SK-N-SH (cell line): ENCODE data around the gene ZNG1F. TPM values are rescaled to one million over a fixed set of nuclear protein-coding genes. Genes with fewer than 3 reads are reported as not detected.
"Not testable (repeated sequence)": the region's sequence is repeated elsewhere in the genome, so short reads cannot be mapped to it uniquely, and the experiment has no call there.

Experiments
- CTCF ChIA-PET: fragments of 300-600, 350-600 bp; formaldehyde crosslinking; extraction: SDS; loops from one replicate; lab custom pipeline; 2021; lab: Yijun Ruan, JAX
- POLR2A ChIA-PET: fragments of 350-600 bp; sonication (Branson Sonifier 250); formaldehyde crosslinking; extraction: SDS; loops from one replicate; lab custom pipeline; 2020; ENCODE audit warnings: antibody characterized with exemption, inconsistent platforms; lab: Yijun Ruan, JAX
- DNase-seq: peaks from one replicate; pipeline ENCODE4 v3.0.0; 2012
- H2AFZ ChIP-seq: fragments of 200-600 bp; sonication (generic); 2 replicates; pipeline ENCODE4 v1.8.1; 2016; ENCODE audit warnings: antibody characterized with exemption, mild to moderate bottlenecking, low read depth
- H3F3A ChIP-seq: fragments of 200-600 bp; sonication (generic); replicated peaks from 2 replicates; pipeline ENCODE3; 2016; ENCODE audit warnings: antibody characterized with exemption, mild to moderate bottlenecking; ENCODE audit not compliant: insufficient read depth
- H3K27ac ChIP-seq, 2 experiments: fragments of 200-500 bp in 1 of 2; fragments of 200-600 bp in 1 of 2; sonication (Bioruptor generic) in 1 of 2; sonication (generic), shearing (Covaris generic) in 1 of 2; 2 replicates each; pipeline versions ENCODE4 v1.5.1 to v1.6.1; 2014 to 2016; ENCODE audit warnings: low read depth in 2 of 2, inconsistent platforms in 1 of 2, low read length in 1 of 2, mild to moderate bottlenecking in 1 of 2, mixed read lengths in 1 of 2
- H3K27me3 ChIP-seq: fragments of 200-600 bp; sonication (generic), shearing (Covaris generic); 2 replicates; pipeline ENCODE4 v1.6.1; 2016; ENCODE audit warnings: mixed run types; ENCODE audit not compliant: insufficient read depth
- H3K36me3 ChIP-seq, 2 experiments: fragments of 200-500 bp in 1 of 2; fragments of 200-600 bp in 1 of 2; sonication (Bioruptor generic) in 1 of 2; sonication (generic) in 1 of 2; replicated peaks in 1 of 2; 2 replicates each; pipeline versions ENCODE3 to v1.5.1; 2014 to 2016; ENCODE audit warnings: low read length in 1 of 2, mild to moderate bottlenecking in 1 of 2; ENCODE audit not compliant: insufficient read depth in 2 of 2, control insufficient read depth in 1 of 2
- H3K4me1 ChIP-seq, 2 experiments: fragments of 200-500 bp in 1 of 2; fragments of 200-600 bp in 1 of 2; sonication (Bioruptor generic) in 1 of 2; sonication (generic), shearing (Covaris generic) in 1 of 2; 2 replicates each; pipeline versions ENCODE4 v1.5.1 to v1.6.1; 2014 to 2016; ENCODE audit warnings: low read depth in 1 of 2, low read length in 1 of 2, mixed run types in 1 of 2; ENCODE audit not compliant: insufficient read depth in 2 of 2, control insufficient read depth in 1 of 2
- H3K4me2 ChIP-seq: fragments of 200-600 bp; sonication (generic), shearing (Covaris generic); 2 replicates; pipeline ENCODE4 v1.6.1; 2017; ENCODE audit warnings: mixed run types
- H3K4me3 ChIP-seq, 2 experiments: fragments of 200-500 bp in 1 of 2; fragments of 200-600 bp in 1 of 2; sonication (Bioruptor generic) in 1 of 2; sonication (generic), shearing (Covaris generic) in 1 of 2; 2 replicates each; pipeline versions ENCODE4 v1.5.1 to v1.8.1; 2014 to 2016; ENCODE audit warnings: low read depth in 2 of 2, inconsistent platforms in 1 of 2, low read length in 1 of 2, mild to moderate bottlenecking in 1 of 2, mixed read lengths in 1 of 2, moderate library complexity in 1 of 2
- H3K79me2 ChIP-seq: fragments of 200-600 bp; sonication (generic); 2 replicates; pipeline ENCODE4 v1.8.1; 2017; ENCODE audit warnings: mild to moderate bottlenecking; ENCODE audit not compliant: insufficient read depth
- H3K9ac ChIP-seq: fragments of 200-600 bp; sonication (generic); 2 replicates; pipeline ENCODE4 v1.6.1; 2017; ENCODE audit warnings: mixed run types
- H3K9me2 ChIP-seq: fragments of 200-600 bp; sonication (generic); 2 replicates; pipeline ENCODE4 v1.6.1; 2017; ENCODE audit warnings: mixed run types
- H3K9me3 ChIP-seq: fragments of 200-600 bp; sonication (generic); 2 replicates; pipeline ENCODE4 v1.6.1; 2017; ENCODE audit warnings: mixed run types, mild to moderate bottlenecking, moderate library complexity
- H4K20me1 ChIP-seq: fragments of 200-600 bp; sonication (generic); 2 replicates; pipeline ENCODE4 v1.6.1; 2017; ENCODE audit warnings: mild to moderate bottlenecking, mixed run types; ENCODE audit not compliant: insufficient read depth
- CTCF ChIP-seq: fragments of 200-600 bp; sonication (generic); IDR thresholded peaks from 2 replicates; pipeline ENCODE4 v1.6.1; 2017; ENCODE audit warnings: antibody characterized with exemption, mild to moderate bottlenecking, moderate library complexity
- RAD21 ChIP-seq: IDR thresholded peaks from 2 replicates; pipeline ENCODE4 v1.6.1; 2012; ENCODE audit warnings: mild to moderate bottlenecking, low read length
- WGBS: methylation state at CpG from one replicate; pipeline ENCODE4 v1.1.6; 2017; ENCODE audit warnings: low lambda C conversion rate; 5-methylcytosine and 5-hydroxymethylcytosine counted together
- polyA plus RNA-seq, 3 experiments: library from polyadenylated mRNA; depleted of rRNA; stranded (reverse); fragments of >200 nt; gene quantifications; 2 replicates each; pipeline ENCODE4 v1.2.3, GENCODE V29; 2012

The ZNG1F gene
- polyA plus RNA-seq, 1 of the 3 experiments (the other 2 are of a cell fraction) = 12.5 TPM

- DNase-seq, H3K79me2 ChIP-seq, H3K9ac ChIP-seq, POLR2A ChIA-PET, H3K9me2 ChIP-seq, H3K27me3 ChIP-seq, H4K20me1 ChIP-seq, H3K27ac ChIP-seq, H3K4me3 ChIP-seq, H3K9me3 ChIP-seq, H3F3A ChIP-seq, H3K36me3 ChIP-seq, CTCF ChIA-PET, H3K4me1 ChIP-seq: not testable (repeated sequence)
- 3% methylated on average over 10 of the region's 11 CpGs for WGBS
- Histone ChIP-seq H3K4me2 (peak overlapping the region; percentile 74; the same call in 1 of the 2 replicates), H2AFZ (0 out of 2 replicates have a peak overlapping the region, but pooled peaks have one; percentile 72)
- TF ChIP-seq RAD21 (peak; percentile 26; the same call in 1 of the 2 replicates), CTCF (peak; percentile 45)
Observed at GRCh38 chr9:41088450-41089059, 100.6 kb downstream of the ZNG1F start.

GRCh38 chr9:41087929-41088328, 101.2 kb downstream of the ZNG1F start:
- H3K4me2 ChIP-seq, H3K79me2 ChIP-seq, H3F3A ChIP-seq, DNase-seq, H3K4me1 ChIP-seq, H3K27me3 ChIP-seq, H3K4me3 ChIP-seq, H3K9ac ChIP-seq, H2AFZ ChIP-seq, H4K20me1 ChIP-seq, H3K9me2 ChIP-seq, H3K27ac ChIP-seq, CTCF ChIA-PET, H3K9me3 ChIP-seq, POLR2A ChIA-PET, H3K36me3 ChIP-seq: not testable (repeated sequence)
- 56% methylated on average over 5 of the region's 5 CpGs for WGBS

- H3K4me3 ChIP-seq, H4K20me1 ChIP-seq, CTCF ChIA-PET, H3K27ac ChIP-seq, POLR2A ChIA-PET, H3F3A ChIP-seq, H3K9me3 ChIP-seq, H3K27me3 ChIP-seq, H3K9ac ChIP-seq, H3K9me2 ChIP-seq, H2AFZ ChIP-seq, H3K4me1 ChIP-seq, H3K79me2 ChIP-seq, H3K36me3 ChIP-seq, DNase-seq, H3K4me2 ChIP-seq: not testable (repeated sequence)
- 50% methylated on average over 5 of the region's 5 CpGs for WGBS
Observed at GRCh38 chr9:41087157-41087780, 101.8 kb downstream of the ZNG1F start.

GRCh38 chr9:41086685-41087084, 102.4 kb downstream of the ZNG1F start:
- H3K9me2 ChIP-seq, DNase-seq, H3K9me3 ChIP-seq, H3K27me3 ChIP-seq, H3K4me3 ChIP-seq, H3K27ac ChIP-seq, H3K4me1 ChIP-seq, POLR2A ChIA-PET, H3K9ac ChIP-seq, H3K36me3 ChIP-seq, H3K79me2 ChIP-seq, H4K20me1 ChIP-seq, H3F3A ChIP-seq, H2AFZ ChIP-seq, H3K4me2 ChIP-seq, CTCF ChIA-PET: not testable (repeated sequence)
- WGBS = 61% methylated on average over 1 of the region's 1 CpG

- H2AFZ ChIP-seq, H3K79me2 ChIP-seq, H3K27me3 ChIP-seq, H3K36me3 ChIP-seq, POLR2A ChIA-PET, H3K4me1 ChIP-seq, H3K27ac ChIP-seq, H4K20me1 ChIP-seq, H3K9me2 ChIP-seq, CTCF ChIA-PET, H3F3A ChIP-seq, DNase-seq, H3K4me3 ChIP-seq, H3K9ac ChIP-seq, H3K4me2 ChIP-seq, H3K9me3 ChIP-seq: not testable (repeated sequence)
- 23% methylated on average over 3 of the region's 3 CpGs for WGBS
Observed at GRCh38 chr9:41086215-41086614, 102.9 kb downstream of the ZNG1F start.

GRCh38 chr9:41082358-41082757, 106.8 kb downstream of the ZNG1F start:
- H3K4me1 ChIP-seq, POLR2A ChIA-PET, H3K9me3 ChIP-seq, H3K79me2 ChIP-seq, H3K27me3 ChIP-seq, H3K9ac ChIP-seq, H3K9me2 ChIP-seq, H3K27ac ChIP-seq, H3F3A ChIP-seq, CTCF ChIA-PET, H2AFZ ChIP-seq, H3K4me2 ChIP-seq, H3K4me3 ChIP-seq, H3K36me3 ChIP-seq, H4K20me1 ChIP-seq, DNase-seq: not testable (repeated sequence)
- 30% methylated on average over 4 of the region's 4 CpGs for WGBS
